Endothelial cell of umbilical vein (primary cell): ENCODE measurements around the gene NPM3. TPM values are rescaled to one million over a fixed set of nuclear protein-coding genes. Genes with fewer than 3 reads are reported as not detected.

ENCODE experiments used
- BruUV-seq: library from RNA; stranded (reverse); fragments of 400-500 nt; replicated peaks from 2 replicates; lab custom pipeline; 2021; lab: Mats Ljungman, UMichigan
- CTCF ChIA-PET: fragments of 300-600, 350-600 bp; sonication (Branson Sonifier 250); formaldehyde crosslinking; loops from one replicate; lab custom pipeline; 2021; ENCODE audit warnings: antibody characterized with exemption, inconsistent platforms; lab: Charles Lee
- POLR2A ChIA-PET: fragments of 300-600, 350-600 bp; sonication (Branson Sonifier 250); formaldehyde crosslinking; loops from one replicate; lab custom pipeline; 2021; ENCODE audit warnings: antibody characterized with exemption, inconsistent platforms; lab: Charles Lee
- DNase-seq: peaks from one replicate; pipeline ENCODE4 v3.0.0-alpha.2; 2011; ENCODE audit warnings: low read depth, low spot score
- FAIRE-seq: peaks from 2 replicates; lab custom pipeline; 2011; peaks lifted over from hg19 to GRCh38; lab: Jason Lieb, UNC
- H2AFZ ChIP-seq: 2 replicates; pipeline ENCODE4 v1.6.0; 2012; ENCODE audit warnings: low read depth, low read length, control low read depth, inconsistent platforms
- H3K27ac ChIP-seq: 2 replicates; pipeline ENCODE4 v1.5.1; 2011; ENCODE audit warnings: low read depth, mild to moderate bottlenecking, control low read depth, low read length, moderate library complexity; ENCODE audit not compliant: insufficient read depth
- H3K27me3 ChIP-seq, 2 experiments: 2 replicates each; pipeline versions ENCODE4 v1.6.0 to v1.6.1; 2011; ENCODE audit warnings: low read length in 2 of 2, mixed read lengths in 1 of 2; ENCODE audit not compliant: control insufficient read depth in 2 of 2, insufficient read depth in 2 of 2
- H3K36me3 ChIP-seq, 2 experiments: 2 replicates in 1 of 2; 3 replicates in 1 of 2; pipeline ENCODE4 v1.5.1; 2011; ENCODE audit warnings: low read length in 2 of 2, mild to moderate bottlenecking in 1 of 2, moderate library complexity in 1 of 2; ENCODE audit not compliant: control insufficient read depth in 2 of 2, insufficient read depth in 2 of 2; ENCODE audit errors: extremely low read depth in 1 of 2
- H3K4me1 ChIP-seq: 3 replicates; pipeline ENCODE4 v1.5.1; 2011; ENCODE audit warnings: mild to moderate bottlenecking, low read length; ENCODE audit not compliant: control insufficient read depth, insufficient read depth; ENCODE audit errors: extremely low read depth
- H3K4me2 ChIP-seq: 2 replicates; pipeline ENCODE4 v1.6.1; 2011; ENCODE audit warnings: low read length, control low read depth, mixed read lengths; ENCODE audit not compliant: insufficient read depth
- H3K4me3 ChIP-seq, 3 experiments: fragments of 200-600 bp in 1 of 3; sonication (generic), shearing (Covaris generic) in 1 of 3; replicated peaks in 1 of 3; 2 replicates each; pipeline ENCODE4 v1.5.1; 2011 to 2016; ENCODE audit warnings: control low read depth in 3 of 3, low read length in 3 of 3, mild to moderate bottlenecking in 2 of 3, inconsistent platforms in 1 of 3, low read depth in 1 of 3, moderate library complexity in 1 of 3; ENCODE audit not compliant: insufficient read depth in 1 of 3
- H3K79me2 ChIP-seq: 2 replicates; pipeline ENCODE4 v1.6.0; 2012; ENCODE audit warnings: low read length, inconsistent platforms; ENCODE audit not compliant: control insufficient read depth, insufficient read depth
- H3K9ac ChIP-seq: replicated peaks from 2 replicates; pipeline ENCODE3; 2011; ENCODE audit warnings: low read length, control low read depth; ENCODE audit not compliant: insufficient read depth; ENCODE audit errors: extremely low read depth
- H3K9me1 ChIP-seq: replicated peaks from 3 replicates; pipeline ENCODE4 v1.6.0; 2011; ENCODE audit warnings: mild to moderate bottlenecking, low read length; ENCODE audit not compliant: control insufficient read depth, insufficient read depth; ENCODE audit errors: extremely low read depth
- H3K9me3 ChIP-seq: replicated peaks from 2 replicates; pipeline ENCODE4 v1.5.1; 2012; ENCODE audit warnings: low read length, inconsistent platforms; ENCODE audit not compliant: control insufficient read depth, insufficient read depth
- H4K20me1 ChIP-seq: replicated peaks from 2 replicates; pipeline ENCODE3; 2011; ENCODE audit warnings: mild to moderate bottlenecking, low read length; ENCODE audit not compliant: control insufficient read depth, insufficient read depth; ENCODE audit errors: extremely low read depth
- CTCF ChIP-seq, 2 donors: IDR thresholded peaks; 1 replicate in 1 of 2; 2 replicates in 1 of 2; pipeline ENCODE4 v1.5.1; 2011; ENCODE audit warnings: low read length in 2 of 2, mild to moderate bottlenecking in 2 of 2, moderate library complexity in 2 of 2, control low read depth in 1 of 2, inconsistent platforms in 1 of 2, low read depth in 1 of 2; ENCODE audit not compliant: insufficient read depth in 1 of 2; ENCODE audit errors: extremely low read depth in 1 of 2
- EZH2 ChIP-seq: IDR thresholded peaks from 2 replicates; pipeline ENCODE4 v1.6.1; 2012; ENCODE audit warnings: borderline replicate concordance, low read depth, mild to moderate bottlenecking, moderate library complexity, low read length, inconsistent platforms; ENCODE audit not compliant: severe bottlenecking
- FOS ChIP-seq: IDR thresholded peaks from 2 replicates; pipeline ENCODE4 v1.6.1; 2011; ENCODE audit warnings: mild to moderate bottlenecking, low read length, moderate library complexity, borderline replicate concordance; ENCODE audit not compliant: insufficient read depth
- MYC ChIP-seq: IDR thresholded peaks from one replicate; pipeline ENCODE4 v1.6.1; 2011; ENCODE audit warnings: mild to moderate bottlenecking, low read depth, low read length
- POLR2A ChIP-seq: IDR thresholded peaks from 2 replicates; pipeline ENCODE4 v1.6.1; 2012; ENCODE audit warnings: low read depth, mild to moderate bottlenecking, control low read depth, low read length
- POLR2AphosphoS5 ChIP-seq: IDR thresholded peaks from 2 replicates; pipeline ENCODE4 v1.6.1; 2012; ENCODE audit warnings: low read depth, mild to moderate bottlenecking, control low read depth, low read length, moderate library complexity; ENCODE audit not compliant: insufficient read depth
- dilution Hi-C: fragments of 300-500 bp; cut with MboI; formaldehyde crosslinking; loops from one replicate; pipeline ENCODE4 v1.15.0; 2019; ENCODE audit warnings: low sequenced_read_pairs; ENCODE audit not compliant: extremely low pct_ligation_motif_present
- intact Hi-C: fragments of 100-400 bp; cut with micrococcal nuclease; formaldehyde crosslinking; loops from one replicate; pipeline ENCODE4 v1.10.0; 2022
- polyA plus RNA-seq, 4 experiments: library from polyadenylated mRNA; depleted of rRNA in 3 of 4; stranded (reverse) in 3 of 4; unstranded in 1 of 4; fragments of >200 nt; gene quantifications; 2 replicates each; pipeline versions ENCODE4 v1.2.1 to v1.2.3, GENCODE V29; 2011 to 2012; ENCODE audit warnings: missing spikeins in 1 of 4
- total RNA-seq: library from RNA; stranded (reverse); gene quantifications from 2 replicates; pipeline ENCODE4 v1.2.3, GENCODE V29; 2021
- TF ChIP-seq, protein P1 (sequence below): IDR thresholded peaks from 2 replicates; pipeline ENCODE4 v1.6.1; 2011; ENCODE audit not compliant: insufficient read depth, insufficient read length

Gene NPM3
- total and polyA plus RNA-seq, 2 donors (not counting 3 experiments of a cell fraction or from before 2014, with no cell fraction given), result 55.4 to 71.3 TPM

- DNase-seq, result no peak
These were observed 5.0 kb downstream of the NPM3 start for GRCh38 chr10:101778151-101778780.

More at GRCh38 chr10:101778151-101778780, 5.0 kb downstream of the NPM3 start:
- POLR2A ChIA-PET, result interaction anchor here (1.1 kb wide), 1 partner anchor 35 kb away, joined by 4 read pairs; no protein-coding TSS in a partner anchor
- Histone ChIP-seq H3K4me3 (no peak overlapping the region), H3K4me1 (peaks cover 19% of the 10 kb centered on the region), H3K27me3 (peaks cover 36 to 47% of the 10 kb centered on the region in 2 experiments), H3K9ac (no peak overlapping the region), H3K27ac (no peak overlapping the region), H3K36me3 (no peaks in the 10 kb centered on the region), H2AFZ (no peak overlapping the region), H3K9me1 (no peaks in the 10 kb centered on the region), H4K20me1 (no peaks in the 10 kb centered on the region), H3K79me2 (peaks cover 7% of the 10 kb centered on the region), H3K4me2 (no peak overlapping the region), H3K9me3 (no peaks in the 10 kb centered on the region)
- no peak for TF ChIP-seq POLR2A
- TF ChIP-seq POLR2AphosphoS5, result no peak
- no peak for TF ChIP-seq MYC
- no peak for TF ChIP-seq FOS
- TF ChIP-seq, protein P1, sequence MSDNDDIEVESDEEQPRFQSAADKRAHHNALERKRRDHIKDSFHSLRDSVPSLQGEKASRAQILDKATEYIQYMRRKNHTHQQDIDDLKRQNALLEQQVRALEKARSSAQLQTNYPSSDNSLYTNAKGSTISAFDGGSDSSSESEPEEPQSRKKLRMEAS, result no peak
- TF ChIP-seq EZH2, result no peak
- TF ChIP-seq CTCF (IDR thresholded peaks at IDR 0.05; ENCODE audit: extremely low read depth in 1 of 2, insufficient read depth in 1 of 2, low read depth in 1 of 2, low read length in 2 of 2), result no peak
- intact Hi-C loops, result no loop called here
- dilution Hi-C loops, result no loop called here
- no peak for FAIRE-seq
- CTCF ChIA-PET, result interaction anchor here (1.0 to 1.4 kb wide), 9 partner anchors 10 to 567 kb away, joined by 3 to 24 read pairs (median 3); no protein-coding TSS in a partner anchor
- no TSS peak for BruUV-seq
